HFFc6 (cell line): ENCODE data around the gene GPR26. TPM values are rescaled to one million over a fixed set of nuclear protein-coding genes. Genes with fewer than 3 reads are reported as not detected.

Experiments used
- DNase-seq: peaks from one replicate; pipeline ENCODE4 v3.0.0-alpha.2; 2018
- H3K27ac Mint-ChIP-seq: 2 replicates; pipeline ENCODE4 v1.8.0; 2020; ENCODE audit warnings: mild to moderate bottlenecking, mixed read lengths
- H3K27me3 Mint-ChIP-seq: 2 replicates; pipeline ENCODE4 v1.8.0; 2021; ENCODE audit warnings: mild to moderate bottlenecking, moderate library complexity, mixed read lengths; ENCODE audit not compliant: insufficient read depth
- H3K36me3 Mint-ChIP-seq: 2 replicates; pipeline ENCODE4 v1.8.0; 2021; ENCODE audit warnings: low read depth, mixed read lengths
- H3K4me1 Mint-ChIP-seq: 2 replicates; pipeline ENCODE4 v1.8.0; 2020; ENCODE audit warnings: low read depth, mixed read lengths
- H3K4me3 Mint-ChIP-seq: 2 replicates; pipeline ENCODE4 v1.8.0; 2020; ENCODE audit warnings: mild to moderate bottlenecking, moderate library complexity, mixed read lengths
- H3K9me3 Mint-ChIP-seq: 2 replicates; pipeline ENCODE4 v1.8.0; 2020; ENCODE audit warnings: mild to moderate bottlenecking, mixed read lengths
- total RNA-seq, 6 experiments: library from RNA; stranded (reverse); fragmentation: NEBNext Ultra II Directional; extraction: Animal tissue kit (Norgen Biotek cat#: 25700); gene quantifications; 2 replicates in 1 of 6; 3 replicates in 5 of 6; pipeline ENCODE4 v1.2.3, GENCODE V29; 2021
- TF ChIP-seq, protein P1 (sequence below): fragments of 200-600 bp; sonication (generic); IDR thresholded peaks from 2 replicates; pipeline ENCODE4 v1.5.0; 2021; ENCODE audit warnings: antibody characterized with exemption, mild to moderate bottlenecking

The GPR26 gene
- total RNA-seq, 6 experiments from 2014 or later = not detected

DNA sequence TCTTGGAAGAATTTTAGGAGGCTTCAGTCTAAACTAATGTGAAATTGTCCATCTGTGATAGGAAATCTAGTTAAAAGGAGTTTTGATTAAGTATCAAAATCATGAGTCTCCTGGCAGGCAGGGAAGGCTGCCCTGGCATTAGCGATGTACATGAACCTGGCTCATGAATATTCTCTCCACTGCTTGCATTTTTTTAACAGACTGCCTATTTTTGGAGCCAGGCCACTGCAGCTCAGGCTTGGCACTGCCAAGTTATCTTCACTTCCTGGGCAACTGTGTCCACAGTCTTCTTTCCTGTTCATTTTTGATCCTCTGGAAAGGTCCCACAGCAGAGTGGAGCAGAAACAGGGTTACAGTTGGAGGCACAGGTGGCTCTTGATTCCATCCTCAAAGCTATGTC, 7.0 kb downstream of the GPR26 start:
- DNase-seq = no peak
- no peaks in the 10 kb centered on the region for H3K36me3 Mint-ChIP-seq
- H3K27ac Mint-ChIP-seq = no peak overlapping the region
- peaks cover 3% of the 10 kb centered on the region for H3K27me3 Mint-ChIP-seq
- no peak overlapping the region for H3K4me3 Mint-ChIP-seq
- TF ChIP-seq, protein P1, sequence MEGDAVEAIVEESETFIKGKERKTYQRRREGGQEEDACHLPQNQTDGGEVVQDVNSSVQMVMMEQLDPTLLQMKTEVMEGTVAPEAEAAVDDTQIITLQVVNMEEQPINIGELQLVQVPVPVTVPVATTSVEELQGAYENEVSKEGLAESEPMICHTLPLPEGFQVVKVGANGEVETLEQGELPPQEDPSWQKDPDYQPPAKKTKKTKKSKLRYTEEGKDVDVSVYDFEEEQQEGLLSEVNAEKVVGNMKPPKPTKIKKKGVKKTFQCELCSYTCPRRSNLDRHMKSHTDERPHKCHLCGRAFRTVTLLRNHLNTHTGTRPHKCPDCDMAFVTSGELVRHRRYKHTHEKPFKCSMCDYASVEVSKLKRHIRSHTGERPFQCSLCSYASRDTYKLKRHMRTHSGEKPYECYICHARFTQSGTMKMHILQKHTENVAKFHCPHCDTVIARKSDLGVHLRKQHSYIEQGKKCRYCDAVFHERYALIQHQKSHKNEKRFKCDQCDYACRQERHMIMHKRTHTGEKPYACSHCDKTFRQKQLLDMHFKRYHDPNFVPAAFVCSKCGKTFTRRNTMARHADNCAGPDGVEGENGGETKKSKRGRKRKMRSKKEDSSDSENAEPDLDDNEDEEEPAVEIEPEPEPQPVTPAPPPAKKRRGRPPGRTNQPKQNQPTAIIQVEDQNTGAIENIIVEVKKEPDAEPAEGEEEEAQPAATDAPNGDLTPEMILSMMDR = no peak
- H3K4me1 Mint-ChIP-seq = peaks cover 34% of the 10 kb centered on the region; the same call in 1 of the 2 replicates
- no peaks in the 10 kb centered on the region; the same call in 1 of the 2 replicates for H3K9me3 Mint-ChIP-seq

DNA sequence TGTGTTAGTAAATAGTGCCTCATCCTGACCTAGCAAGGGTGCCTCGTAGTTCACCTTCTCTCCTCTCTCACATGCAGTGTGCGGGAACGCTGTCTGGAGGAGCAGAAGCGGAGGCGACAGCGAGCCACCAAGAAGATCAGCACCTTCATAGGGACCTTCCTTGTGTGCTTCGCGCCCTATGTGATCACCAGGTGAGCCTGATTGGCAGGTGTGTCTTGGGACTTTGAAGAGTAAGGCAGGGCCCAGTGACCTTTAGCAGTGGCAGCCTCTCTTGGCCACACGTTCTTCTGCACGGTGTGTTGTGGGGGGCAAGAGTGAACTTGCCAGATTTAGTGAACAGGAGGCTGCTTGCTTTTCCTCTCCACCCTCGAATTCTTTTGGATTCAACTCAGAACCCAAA, 8.6 kb downstream of the GPR26 start:
- Mint-ChIP-seq H3K4me3 (no peak overlapping the region), H3K4me1 (peaks cover 19% of the 10 kb centered on the region; the same call in 1 of the 2 replicates), H3K9me3 (no peaks in the 10 kb centered on the region; the same call in 1 of the 2 replicates), H3K27ac (no peak overlapping the region), H3K27me3 (peaks cover 3% of the 10 kb centered on the region), H3K36me3 (no peaks in the 10 kb centered on the region)
- TF ChIP-seq, protein P1 = no peak
- DNase-seq = no peak

DNA sequence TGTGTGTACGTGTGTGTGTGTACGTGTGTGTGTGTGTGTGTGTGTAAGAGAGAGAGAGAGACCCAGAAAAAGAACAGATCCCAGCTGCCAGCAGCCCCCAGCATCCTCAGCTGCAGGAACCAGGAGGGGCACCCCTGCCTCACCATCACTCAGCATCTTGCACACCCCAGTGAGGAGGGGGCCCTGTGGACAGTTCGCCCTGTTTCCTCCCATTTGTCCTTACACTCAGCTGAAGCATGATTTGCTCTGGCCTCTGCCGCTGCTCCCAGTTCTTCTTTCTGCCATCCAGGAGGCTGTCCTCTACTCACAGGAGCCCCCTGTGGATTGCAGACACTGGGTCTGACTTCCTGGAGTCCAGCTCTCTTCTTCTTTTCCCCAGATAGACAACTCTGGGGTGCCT, 9.7 kb downstream of the GPR26 start:
- H3K27me3 Mint-ChIP-seq = peaks cover 7% of the 10 kb centered on the region

DNA sequence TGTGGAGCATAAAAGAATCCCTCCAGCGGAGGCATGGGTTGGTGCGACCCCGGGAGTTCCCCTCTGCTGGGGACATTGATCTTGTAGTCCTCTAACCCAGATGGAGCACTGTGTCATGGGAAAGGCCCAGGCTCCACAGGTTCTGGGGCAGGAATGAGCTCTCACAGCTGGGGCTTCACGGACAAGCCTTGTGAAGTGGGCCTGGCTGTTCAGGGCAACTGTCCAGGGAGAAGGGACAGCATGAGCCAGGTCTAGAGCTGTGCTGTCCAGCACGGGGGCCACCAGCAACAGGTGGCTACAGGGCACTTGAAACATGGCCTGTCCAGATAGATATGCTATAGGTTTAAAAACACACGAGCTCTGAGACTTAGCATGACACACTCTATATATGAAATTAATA, 11.4 kb downstream of the GPR26 start:
- TF ChIP-seq, protein P1 = no peak

More for the DNA sequence above, 9.7 kb downstream of the GPR26 start:
- no peaks in the 10 kb centered on the region for H3K36me3 Mint-ChIP-seq
- H3K4me3 Mint-ChIP-seq = no peak overlapping the region
- TF ChIP-seq, protein P1 = no peak
- H3K27ac Mint-ChIP-seq = no peak overlapping the region
- no peak for DNase-seq
- H3K4me1 Mint-ChIP-seq = peaks cover 8% of the 10 kb centered on the region; the same call in 1 of the 2 replicates
- no peaks in the 10 kb centered on the region; the same call in 1 of the 2 replicates for H3K9me3 Mint-ChIP-seq

DNA sequence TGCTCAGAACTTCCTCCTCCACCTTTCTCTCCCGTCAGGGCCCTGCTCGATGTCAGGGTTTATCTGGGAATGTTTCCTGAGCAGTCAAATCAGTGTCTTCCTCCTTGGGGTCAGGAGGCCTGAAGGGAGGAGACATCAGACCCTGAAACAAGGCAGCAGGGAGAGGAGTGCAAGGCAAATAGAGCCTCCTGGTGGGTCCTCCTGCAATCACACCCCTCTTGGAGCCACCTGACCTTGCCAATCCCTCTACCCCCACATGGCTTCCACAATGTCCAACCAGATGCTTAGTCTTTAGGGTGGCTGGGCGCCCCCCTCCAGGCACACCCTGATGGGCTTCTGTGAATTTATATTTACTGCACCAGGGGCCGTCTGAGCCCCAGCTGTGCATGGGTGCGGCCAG, 12.2 kb downstream of the GPR26 start:
- Mint-ChIP-seq H3K4me1 (no peaks in the 10 kb centered on the region), H3K27me3 (peaks cover 7% of the 10 kb centered on the region), H3K36me3 (no peaks in the 10 kb centered on the region), H3K27ac (no peak overlapping the region), H3K9me3 (peaks cover 6% of the 10 kb centered on the region; the same call in 1 of the 2 replicates), H3K4me3 (no peak overlapping the region)
- no peak for DNase-seq
- TF ChIP-seq, protein P1 = peak; percentile 12; the same call in 1 of the 2 replicates

More for the DNA sequence above, 11.4 kb downstream of the GPR26 start:
- no peak for DNase-seq
- Mint-ChIP-seq H3K27me3 (peaks cover 7% of the 10 kb centered on the region), H3K27ac (no peak overlapping the region), H3K4me3 (no peak overlapping the region), H3K36me3 (no peaks in the 10 kb centered on the region), H3K4me1 (no peaks in the 10 kb centered on the region), H3K9me3 (peaks cover 6% of the 10 kb centered on the region; the same call in 1 of the 2 replicates)
